Stomach (tissue), 4 donors: ENCODE results near the gene TPI1.

ENCODE experiments used
- CTCF ChIP-seq, 7 experiments: fragments of 450-650 bp in 4 of 7; fragments of 200-600 bp in 3 of 7; sonication (generic) in 3 of 7; IDR thresholded peaks; one replicate each; pipeline ENCODE4 v1.5.1; 2016 to 2019; ENCODE audit warnings: antibody characterized with exemption in 7 of 7, control low read depth in 2 of 7, mild to moderate bottlenecking in 1 of 7
- POLR2A ChIP-seq, 4 donors: fragments of 450-650 bp; IDR thresholded peaks; one replicate each; pipeline ENCODE4 v1.6.1; 2016; ENCODE audit warnings: antibody characterized with exemption in 4 of 4, control low read depth in 2 of 4, mild to moderate bottlenecking in 1 of 4, moderate library complexity in 1 of 4

GRCh38 chr12:6887460-6887859, 20.1 kb downstream of the TPI1 start:
- TF ChIP-seq POLR2A (IDR thresholded peaks at IDR 0.05) (no peak), CTCF (IDR thresholded peaks at IDR 0.05) (no peak)
